Adrenal gland (tissue), 5 donors: Measurements from ENCODE around the gene MVB12B.

Experiments used
- POLR2A ChIP-seq, 2 donors: fragments of 450-650 bp; IDR thresholded peaks; one replicate each; pipeline ENCODE4 v1.6.1; 2017; ENCODE audit warnings: antibody characterized with exemption in 2 of 2, mild to moderate bottlenecking in 2 of 2, moderate library complexity in 1 of 2
- TF ChIP-seq, protein P1 (sequence below), 6 experiments: fragments of 450-650 bp in 4 of 6; fragments of 200-600 bp in 2 of 6; sonication (generic) in 1 of 6; IDR thresholded peaks; 1 replicate in 5 of 6; 2 replicates in 1 of 6; pipeline versions ENCODE4 v1.5.1 to v1.8.0; 2016 to 2021; ENCODE audit warnings: antibody characterized with exemption in 6 of 6, mild to moderate bottlenecking in 2 of 6, moderate library complexity in 1 of 6
- donor health status: DM: no; HTN: no; CAD: no.

DNA sequence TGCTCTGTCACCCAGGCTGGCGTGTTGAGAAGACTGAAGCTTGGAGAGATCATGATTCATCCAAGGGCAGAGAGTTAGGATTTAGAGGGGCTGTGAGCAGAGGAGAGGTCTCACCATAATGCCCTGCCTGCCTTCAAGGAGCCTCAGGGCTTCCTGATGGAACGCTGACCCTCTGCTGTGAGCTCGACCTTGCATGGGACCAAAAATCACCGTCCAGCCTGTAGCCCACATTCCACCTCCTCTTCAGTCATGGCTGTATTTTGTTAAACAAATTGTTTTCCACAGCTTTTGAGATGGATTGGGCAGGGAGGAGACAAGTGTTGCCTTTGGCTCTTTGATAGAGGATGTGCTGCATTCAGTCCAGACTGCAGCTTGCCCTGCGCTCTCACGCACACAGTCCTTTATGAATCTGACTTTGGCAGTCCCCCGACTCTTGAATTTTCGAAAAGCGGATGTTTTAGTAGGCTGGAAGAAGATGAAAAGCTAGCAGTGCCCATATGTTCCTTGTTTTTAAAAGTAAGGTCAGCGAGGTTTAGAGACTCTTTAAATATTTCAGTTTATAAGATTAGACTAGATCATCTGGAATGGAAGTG lies 79.5 kb downstream of the MVB12B start:
- TF ChIP-seq, protein P1, sequence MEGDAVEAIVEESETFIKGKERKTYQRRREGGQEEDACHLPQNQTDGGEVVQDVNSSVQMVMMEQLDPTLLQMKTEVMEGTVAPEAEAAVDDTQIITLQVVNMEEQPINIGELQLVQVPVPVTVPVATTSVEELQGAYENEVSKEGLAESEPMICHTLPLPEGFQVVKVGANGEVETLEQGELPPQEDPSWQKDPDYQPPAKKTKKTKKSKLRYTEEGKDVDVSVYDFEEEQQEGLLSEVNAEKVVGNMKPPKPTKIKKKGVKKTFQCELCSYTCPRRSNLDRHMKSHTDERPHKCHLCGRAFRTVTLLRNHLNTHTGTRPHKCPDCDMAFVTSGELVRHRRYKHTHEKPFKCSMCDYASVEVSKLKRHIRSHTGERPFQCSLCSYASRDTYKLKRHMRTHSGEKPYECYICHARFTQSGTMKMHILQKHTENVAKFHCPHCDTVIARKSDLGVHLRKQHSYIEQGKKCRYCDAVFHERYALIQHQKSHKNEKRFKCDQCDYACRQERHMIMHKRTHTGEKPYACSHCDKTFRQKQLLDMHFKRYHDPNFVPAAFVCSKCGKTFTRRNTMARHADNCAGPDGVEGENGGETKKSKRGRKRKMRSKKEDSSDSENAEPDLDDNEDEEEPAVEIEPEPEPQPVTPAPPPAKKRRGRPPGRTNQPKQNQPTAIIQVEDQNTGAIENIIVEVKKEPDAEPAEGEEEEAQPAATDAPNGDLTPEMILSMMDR (IDR thresholded peaks at IDR 0.05): no peak
- no peak for TF ChIP-seq POLR2A (IDR thresholded peaks at IDR 0.05)
